Adipocyte (in vitro differentiated cells): ENCODE results near the gene KCNMA1.

Experiments used
- DNase-seq: peaks from one replicate; pipeline ENCODE4 v3.0.0-alpha.2; 2015; ENCODE audit warnings: low read depth
- H3K27me3 ChIP-seq: replicated peaks from 2 replicates; pipeline ENCODE4 v1.7.0; 2013; ENCODE audit warnings: mild to moderate bottlenecking, low read length, moderate library complexity; ENCODE audit not compliant: control insufficient read depth, insufficient read depth
- H3K36me3 ChIP-seq: 2 replicates; pipeline ENCODE4 v1.7.0; 2013; ENCODE audit warnings: low read length, mild to moderate bottlenecking, moderate library complexity; ENCODE audit not compliant: control insufficient read depth, insufficient read depth, severe bottlenecking
- H3K4me1 ChIP-seq: 2 replicates; pipeline ENCODE4 v1.7.0; 2013; ENCODE audit warnings: mild to moderate bottlenecking, low read length, moderate library complexity; ENCODE audit not compliant: control insufficient read depth, insufficient read depth
- H3K4me3 ChIP-seq: 2 replicates; pipeline ENCODE4 v1.7.0; 2013; ENCODE audit warnings: mild to moderate bottlenecking, low read length, moderate library complexity
- H3K9ac ChIP-seq: 2 replicates; pipeline ENCODE4 v1.7.0; 2013; ENCODE audit warnings: mild to moderate bottlenecking, low read length, moderate library complexity
- H3K9me3 ChIP-seq: 2 replicates; pipeline ENCODE4 v1.7.0; 2013; ENCODE audit warnings: mild to moderate bottlenecking, low read length, moderate library complexity; ENCODE audit not compliant: control insufficient read depth

The KCNMA1 gene

GRCh38 chr10:77563638-77564270 lies 73.9 kb downstream of the KCNMA1 start:
- Histone ChIP-seq H3K36me3 (no peaks in the 10 kb centered on the region), H3K9ac (no peak overlapping the region), H3K9me3 (no peaks in the 10 kb centered on the region), H3K27me3 (no peaks in the 10 kb centered on the region), H3K4me3 (no peak overlapping the region), H3K4me1 (no peaks in the 10 kb centered on the region)
- no peak for DNase-seq

DNA sequence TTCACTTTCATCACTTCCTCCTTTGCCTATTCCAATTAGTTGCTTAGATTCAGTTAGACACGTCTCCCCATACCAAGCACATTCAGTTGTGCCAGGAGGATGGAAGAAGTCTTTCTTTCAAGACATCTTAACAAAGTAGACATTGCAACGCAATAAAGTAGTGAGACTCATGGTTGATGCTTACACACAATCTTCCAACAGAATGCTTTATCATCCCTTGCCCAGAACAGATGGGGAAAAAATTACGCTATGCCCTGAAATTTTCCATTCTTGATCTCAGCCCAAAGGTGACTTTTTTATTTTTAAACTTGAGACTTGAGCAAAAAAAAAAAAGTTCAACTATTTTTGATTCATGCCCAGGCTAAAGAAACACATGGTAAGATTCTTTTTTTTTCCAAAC lies 74.9 kb downstream of the KCNMA1 start:
- Histone ChIP-seq H3K4me1 (no peaks in the 10 kb centered on the region), H3K9ac (no peak overlapping the region)

DNA sequence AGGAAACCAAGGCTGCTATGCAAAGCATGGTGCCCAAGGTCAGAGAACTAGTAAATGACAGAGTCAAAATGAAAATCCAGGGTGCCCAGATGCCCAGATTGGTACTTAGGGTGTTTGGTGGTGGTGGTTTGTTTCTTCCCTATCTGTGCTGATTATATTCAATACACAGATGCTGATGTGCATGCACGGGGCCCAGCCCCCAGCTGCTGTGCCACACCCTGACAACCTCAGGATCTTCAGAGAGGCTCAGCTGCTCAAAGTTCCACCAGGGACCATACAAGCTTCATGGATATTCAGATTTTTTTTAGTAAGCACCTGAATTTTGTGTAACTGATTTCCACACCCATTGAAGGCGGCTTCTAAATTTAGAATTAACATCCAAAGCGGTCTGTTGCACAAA lies 75.6 kb downstream of the KCNMA1 start:
- no peak overlapping the region for H3K9ac ChIP-seq
- no peaks in the 10 kb centered on the region for H3K4me1 ChIP-seq
- no peaks in the 10 kb centered on the region for H3K9me3 ChIP-seq
- no peak overlapping the region for H3K4me3 ChIP-seq
- no peaks in the 10 kb centered on the region for H3K36me3 ChIP-seq
- DNase-seq = no peak
- H3K27me3 ChIP-seq = no peaks in the 10 kb centered on the region

More for the DNA sequence above, 74.9 kb downstream of the KCNMA1 start:
- H3K4me3 ChIP-seq = no peak overlapping the region
- H3K36me3 ChIP-seq = no peaks in the 10 kb centered on the region
- no peaks in the 10 kb centered on the region for H3K27me3 ChIP-seq
- no peaks in the 10 kb centered on the region for H3K9me3 ChIP-seq
- DNase-seq = no peak

DNA sequence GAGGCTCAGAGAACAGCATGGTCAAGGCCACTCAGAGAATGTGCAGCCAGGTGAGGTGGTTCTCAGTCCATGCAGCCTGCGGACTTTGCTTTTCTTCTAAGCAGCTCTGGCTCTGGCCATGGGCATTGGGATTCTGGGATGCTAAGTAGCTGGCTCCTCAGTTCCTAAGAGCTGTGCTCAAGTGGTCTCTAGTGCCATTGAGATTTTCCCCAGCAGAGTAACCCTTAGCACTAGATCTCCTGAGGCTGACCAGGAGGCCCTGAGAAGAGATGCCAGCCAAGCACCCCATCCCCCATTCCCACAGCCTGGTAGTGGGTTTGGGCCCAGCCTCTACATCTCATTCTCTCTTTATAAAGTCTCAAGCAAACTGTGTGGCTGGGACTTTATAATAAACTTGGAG lies 77.1 kb downstream of the KCNMA1 start:
- Histone ChIP-seq H3K9ac (no peak overlapping the region), H3K27me3 (no peaks in the 10 kb centered on the region), H3K4me3 (no peak overlapping the region), H3K36me3 (no peaks in the 10 kb centered on the region), H3K9me3 (no peaks in the 10 kb centered on the region), H3K4me1 (peaks cover 10% of the 10 kb centered on the region)
- DNase-seq = no peak

GRCh38 chr10:77560052-77560451 lies 77.6 kb downstream of the KCNMA1 start:
- no peaks in the 10 kb centered on the region for H3K27me3 ChIP-seq
- H3K9me3 ChIP-seq = no peaks in the 10 kb centered on the region
- no peak overlapping the region for H3K4me3 ChIP-seq
- no peak for DNase-seq
- H3K4me1 ChIP-seq = peaks cover 14% of the 10 kb centered on the region
- H3K36me3 ChIP-seq = no peaks in the 10 kb centered on the region
- H3K9ac ChIP-seq = no peak overlapping the region

DNA sequence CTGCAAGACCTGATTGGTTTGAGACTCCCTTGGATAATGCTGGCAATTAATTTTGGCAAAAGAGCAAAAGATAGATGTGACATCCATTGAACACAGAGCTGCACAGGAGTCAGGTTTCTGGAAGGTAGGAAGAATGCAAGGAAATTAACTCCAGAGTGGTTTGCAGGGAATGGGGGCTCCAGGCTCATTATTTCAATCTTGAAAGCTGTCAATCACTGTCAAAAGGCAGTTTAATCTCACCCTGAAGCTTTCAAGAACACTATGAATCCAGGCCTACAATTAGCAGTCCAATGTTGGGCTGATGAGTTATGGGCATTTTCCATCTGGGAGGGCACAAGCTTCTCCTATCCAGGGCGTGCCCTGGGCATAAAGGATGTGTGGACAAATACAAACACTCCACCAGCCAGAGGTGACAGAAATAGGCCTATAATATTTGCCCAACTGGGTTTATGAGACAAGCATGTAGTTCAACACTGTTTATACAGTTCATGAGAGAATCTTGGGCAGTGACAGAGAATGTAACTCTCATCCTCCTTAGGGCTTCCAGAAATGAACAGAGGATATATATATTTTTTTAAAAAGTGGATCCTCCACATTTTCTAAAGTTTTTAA lies 80.5 kb downstream of the KCNMA1 start:
- no peak overlapping the region for H3K9ac ChIP-seq
- no peaks in the 10 kb centered on the region for H3K27me3 ChIP-seq
- peaks cover 19% of the 10 kb centered on the region for H3K4me1 ChIP-seq
- H3K4me3 ChIP-seq = no peak overlapping the region
- DNase-seq = no peak
- H3K9me3 ChIP-seq = no peaks in the 10 kb centered on the region
- H3K36me3 ChIP-seq = no peaks in the 10 kb centered on the region

DNA sequence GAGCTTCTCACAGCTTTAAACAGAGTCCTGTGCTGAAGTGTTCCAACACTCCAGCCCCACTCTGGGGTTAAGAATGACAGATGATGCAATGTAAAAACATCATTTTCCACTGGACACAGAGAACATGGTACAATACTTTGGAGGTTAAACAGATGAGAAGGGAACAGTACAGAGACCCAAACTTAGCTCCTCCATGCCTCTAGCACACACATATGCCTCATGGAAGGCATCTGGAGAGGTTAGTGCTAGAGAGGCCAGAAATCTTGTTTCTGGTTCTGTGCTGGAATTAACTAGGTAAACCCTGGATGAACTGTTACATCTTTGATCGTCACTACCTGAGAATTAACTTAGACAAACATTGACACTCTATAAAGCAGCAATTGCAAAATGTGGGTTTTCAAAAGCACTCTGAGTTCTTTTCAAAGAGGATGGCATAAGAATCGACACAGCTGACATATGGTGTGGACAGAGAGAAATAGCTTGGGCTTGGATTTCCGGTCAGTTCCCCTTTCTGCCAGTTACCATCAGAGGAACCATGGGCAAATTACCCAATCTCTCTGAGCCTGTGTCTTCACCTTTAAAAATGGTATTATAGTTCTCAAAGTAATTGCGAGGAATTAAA lies 81.9 kb downstream of the KCNMA1 start:
- peaks cover 19% of the 10 kb centered on the region for H3K4me1 ChIP-seq
- peak overlapping the region; percentile 69 for H3K9ac ChIP-seq
- no peaks in the 10 kb centered on the region for H3K27me3 ChIP-seq
- peak; percentile 80 for DNase-seq
- H3K9me3 ChIP-seq = no peaks in the 10 kb centered on the region
- H3K4me3 ChIP-seq = peak overlapping the region; percentile 32
- H3K36me3 ChIP-seq = no peaks in the 10 kb centered on the region

DNA sequence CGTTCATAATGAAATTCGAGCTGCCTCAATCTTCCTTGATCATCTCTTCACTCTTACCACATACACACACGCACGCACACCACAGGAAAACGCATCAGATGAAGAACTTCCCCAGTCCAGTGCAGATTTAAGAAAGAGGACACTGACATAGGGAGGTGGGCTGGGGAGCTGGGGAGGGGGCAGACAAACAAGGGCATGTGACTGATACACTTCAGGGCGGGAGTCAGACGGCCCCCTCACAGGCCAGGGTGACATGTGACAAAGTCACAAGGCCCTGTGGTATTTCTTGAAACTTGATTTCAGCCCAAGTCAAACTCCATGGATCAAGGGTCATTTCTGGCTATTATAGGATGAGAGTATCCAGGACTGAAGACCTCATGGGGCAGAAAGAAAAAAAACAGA lies 82.6 kb downstream of the KCNMA1 start:
- no peak for DNase-seq
- no peaks in the 10 kb centered on the region for H3K9me3 ChIP-seq
- H3K27me3 ChIP-seq = no peaks in the 10 kb centered on the region
- no peak overlapping the region for H3K4me3 ChIP-seq
- H3K4me1 ChIP-seq = peaks cover 19% of the 10 kb centered on the region
- H3K9ac ChIP-seq = peak overlapping the region; percentile 69
- H3K36me3 ChIP-seq = no peaks in the 10 kb centered on the region

DNA sequence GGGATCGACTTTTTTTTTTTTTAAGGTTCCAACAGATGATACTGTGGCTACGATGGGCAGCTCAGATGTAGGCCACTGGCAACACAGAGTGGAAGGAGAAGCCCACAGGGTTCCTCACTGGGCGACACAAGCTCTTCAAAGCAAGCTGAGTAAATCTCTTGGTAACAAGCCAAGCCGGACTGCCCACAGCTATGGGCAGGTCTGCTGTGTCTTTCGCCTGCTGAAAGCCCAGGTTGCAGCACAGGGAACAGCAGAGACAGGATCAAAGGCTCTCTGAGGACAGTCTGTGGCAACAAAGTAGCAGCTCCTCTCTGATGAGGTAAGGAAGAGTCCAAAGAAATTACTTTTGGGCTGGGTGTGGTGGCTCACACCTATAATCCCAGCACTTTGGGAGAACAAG lies 83.6 kb downstream of the KCNMA1 start:
- Histone ChIP-seq H3K4me3 (no peak overlapping the region), H3K9ac (no peak overlapping the region), H3K4me1 (peaks cover 19% of the 10 kb centered on the region), H3K27me3 (no peaks in the 10 kb centered on the region), H3K36me3 (no peaks in the 10 kb centered on the region), H3K9me3 (no peaks in the 10 kb centered on the region)
- DNase-seq = no peak

- no peak overlapping the region for H3K4me3 ChIP-seq
- H3K9ac ChIP-seq = no peak overlapping the region
- no peaks in the 10 kb centered on the region for H3K27me3 ChIP-seq
- H3K9me3 ChIP-seq = no peaks in the 10 kb centered on the region
- H3K4me1 ChIP-seq = peaks cover 19% of the 10 kb centered on the region
- no peaks in the 10 kb centered on the region for H3K36me3 ChIP-seq
- no peak for DNase-seq
Observed at GRCh38 chr10:77553311-77553710, 84.3 kb downstream of the KCNMA1 start.

- Histone ChIP-seq H3K4me3 (no peak overlapping the region), H3K4me1 (peaks cover 19% of the 10 kb centered on the region), H3K9ac (no peak overlapping the region), H3K27me3 (no peaks in the 10 kb centered on the region), H3K36me3 (no peaks in the 10 kb centered on the region), H3K9me3 (no peaks in the 10 kb centered on the region)
- DNase-seq = no peak
Observed at GRCh38 chr10:77552252-77552651, 85.4 kb downstream of the KCNMA1 start.
